Thyroid gland (tissue), 4 donors: Measurements from ENCODE around the gene CSMD2.

Source experiments
- CTCF ChIP-seq, 6 experiments: fragments of 200-600 bp in 3 of 6; fragments of 450-650 bp in 3 of 6; sonication (generic) in 3 of 6; IDR thresholded peaks; one replicate each; pipeline ENCODE4 v1.5.1; 2016 to 2019; ENCODE audit warnings: antibody characterized with exemption in 6 of 6, mild to moderate bottlenecking in 2 of 6, inconsistent platforms in 1 of 6, moderate library complexity in 1 of 6
- POLR2A ChIP-seq, 2 donors: fragments of 450-650 bp; IDR thresholded peaks; one replicate each; pipeline ENCODE4 v1.6.1; 2017; ENCODE audit warnings: antibody characterized with exemption in 2 of 2, mild to moderate bottlenecking in 2 of 2, moderate library complexity in 1 of 2

- TF ChIP-seq CTCF (IDR thresholded peaks at IDR 0.05) (no peak), POLR2A (IDR thresholded peaks at IDR 0.05) (no peak)
These were observed 51.7 kb downstream of the CSMD2 start for GRCh38 chr1:34113362-34113761.
